Astrocyte (in vitro differentiated cells and primary cell): Measurements from ENCODE around the gene NFILZ. TPM values are rescaled to one million over a fixed set of nuclear protein-coding genes. Genes with fewer than 3 reads are reported as not detected.

ENCODE experiments used
- DNase-seq: peaks from one replicate; pipeline ENCODE4 v3.0.0-alpha.2; 2010; ENCODE audit warnings: low read depth
- FAIRE-seq: peaks from 2 replicates; lab custom pipeline; 2011; peaks lifted over from hg19 to GRCh38; lab: Jason Lieb, UNC
- H2AFZ ChIP-seq: 2 replicates; pipeline ENCODE4 v1.6.0; 2012; ENCODE audit warnings: low read depth, low read length, inconsistent platforms
- H3K27ac ChIP-seq: 2 replicates; pipeline ENCODE4 v1.5.1; 2011; ENCODE audit warnings: low read depth, low read length, inconsistent platforms
- H3K27me3 ChIP-seq: 2 replicates; pipeline ENCODE4 v1.6.0; 2011; ENCODE audit warnings: low read length, inconsistent platforms; ENCODE audit not compliant: insufficient read depth
- H3K36me3 ChIP-seq: 2 replicates; pipeline ENCODE4 v1.5.1; 2011; ENCODE audit warnings: low read length, inconsistent platforms; ENCODE audit not compliant: insufficient read depth
- H3K4me1 ChIP-seq: 2 replicates; pipeline ENCODE4 v1.5.1; 2011; ENCODE audit warnings: low read length, inconsistent platforms; ENCODE audit not compliant: insufficient read depth
- H3K4me2 ChIP-seq: 2 replicates; pipeline ENCODE4 v1.6.0; 2012; ENCODE audit warnings: low read length, inconsistent platforms
- H3K4me3 ChIP-seq: 2 replicates; pipeline ENCODE4 v1.5.1; 2011; ENCODE audit warnings: low read depth, mild to moderate bottlenecking, low read length, inconsistent platforms; ENCODE audit not compliant: insufficient read depth
- H3K79me2 ChIP-seq: 2 replicates; pipeline ENCODE4 v1.6.0; 2012; ENCODE audit warnings: mild to moderate bottlenecking, low read length, inconsistent platforms; ENCODE audit not compliant: insufficient read depth
- H3K9ac ChIP-seq: 2 replicates; pipeline ENCODE4 v1.6.0; 2012; ENCODE audit warnings: mild to moderate bottlenecking, low read length, inconsistent platforms
- H3K9me3 ChIP-seq: 2 replicates; pipeline ENCODE4 v1.5.1; 2012; ENCODE audit warnings: low read depth, mild to moderate bottlenecking, low read length, inconsistent platforms; ENCODE audit not compliant: insufficient read depth
- H4K20me1 ChIP-seq: 2 replicates; pipeline ENCODE4 v1.6.0; 2012; ENCODE audit warnings: low read length, inconsistent platforms; ENCODE audit not compliant: insufficient read depth
- H3K27ac Mint-ChIP-seq: one replicate; pipeline ENCODE4 v1.8.0; 2021; ENCODE audit warnings: mild to moderate bottlenecking, mixed read lengths; ENCODE audit not compliant: unreplicated experiment
- H3K27me3 Mint-ChIP-seq: one replicate; pipeline ENCODE4 v1.8.0; 2021; ENCODE audit warnings: low read depth, mixed read lengths; ENCODE audit not compliant: unreplicated experiment
- H3K36me3 Mint-ChIP-seq: one replicate; pipeline ENCODE4 v1.8.0; 2021; ENCODE audit warnings: low read depth, mixed read lengths; ENCODE audit not compliant: unreplicated experiment
- H3K4me1 Mint-ChIP-seq: one replicate; pipeline ENCODE4 v1.8.0; 2021; ENCODE audit warnings: low read depth, mixed read lengths; ENCODE audit not compliant: unreplicated experiment
- H3K4me3 Mint-ChIP-seq: one replicate; pipeline ENCODE4 v1.8.0; 2021; ENCODE audit warnings: mild to moderate bottlenecking, moderate library complexity, mixed read lengths; ENCODE audit not compliant: unreplicated experiment
- H3K9me3 Mint-ChIP-seq: one replicate; pipeline ENCODE4 v1.8.0; 2021; ENCODE audit warnings: mild to moderate bottlenecking, mixed read lengths; ENCODE audit not compliant: unreplicated experiment
- EZH2 ChIP-seq: IDR thresholded peaks from 2 replicates; pipeline ENCODE4 v1.6.1; 2012; ENCODE audit warnings: mild to moderate bottlenecking, low read length, inconsistent platforms; ENCODE audit not compliant: insufficient read depth
- total RNA-seq: library from RNA; stranded (reverse); gene quantifications from 2 replicates; pipeline ENCODE4 v1.2.1, GENCODE V29; 2021
- TF ChIP-seq, protein P1 (sequence below): IDR thresholded peaks from 2 replicates; pipeline ENCODE4 v1.5.1; 2011; ENCODE audit warnings: low read depth, mild to moderate bottlenecking, inconsistent platforms, low read length, moderate library complexity; ENCODE audit not compliant: insufficient read depth

The NFILZ gene
- total RNA-seq, 1 donor from 2014 or later = not detected

DNA sequence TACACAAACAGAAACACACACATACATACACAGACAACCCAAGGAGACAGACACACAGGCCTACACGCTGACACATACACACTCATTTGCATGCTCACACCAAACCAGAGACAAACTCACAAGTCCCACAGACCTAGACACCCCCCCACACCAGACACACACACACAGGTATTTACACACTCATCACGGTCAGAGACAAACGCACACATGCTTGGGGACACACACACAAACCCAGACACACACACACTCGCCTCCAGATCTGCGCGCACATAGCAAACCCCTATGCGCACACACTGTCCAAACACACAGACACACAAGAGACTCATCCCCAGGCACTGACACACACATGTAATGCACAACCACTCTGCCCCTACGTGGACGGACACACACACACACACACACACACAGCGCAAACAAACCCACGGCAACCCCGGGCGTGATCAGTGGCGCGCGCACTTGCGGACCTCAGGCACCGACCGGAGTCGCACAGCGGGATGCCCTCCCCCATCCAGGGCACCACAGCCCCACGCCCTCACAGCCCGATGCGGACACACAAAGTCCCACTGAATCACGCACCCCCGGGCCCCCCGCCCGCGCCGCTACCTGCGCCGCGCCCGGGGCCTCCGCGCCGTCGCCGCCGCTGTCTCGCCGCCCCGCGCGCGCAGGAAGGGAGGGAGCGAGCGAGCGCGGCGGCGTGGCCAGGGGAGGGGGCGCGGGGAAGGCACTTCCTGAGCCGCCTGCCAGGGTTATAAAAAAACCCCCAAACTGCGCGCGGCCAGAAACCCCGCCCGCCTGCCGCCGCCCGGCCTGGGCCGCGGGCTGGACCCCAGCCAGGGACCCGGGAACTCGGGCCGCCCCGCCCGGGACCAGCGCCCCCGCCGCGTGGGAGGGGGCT, 20.1 kb upstream of the NFILZ start, which contains the start of gene ADAMTS10:
TSS of gene ADAMTS10 (minus strand) at position 675 of the 895 bp plus-strand sequence. CDS start 5,005 bp downstream, outside the sequence.
- Mint-ChIP-seq H3K27ac (peak within 1 kb of the TSS; percentile 68), H3K27me3 (no peaks in the 10 kb centered on the region), H3K4me1 (peaks cover 11% of the 10 kb centered on the region), H3K9me3 (peaks cover 4% of the 10 kb centered on the region), H3K36me3 (peaks cover 21% of the 10 kb centered on the region), H3K4me3 (peak within 1 kb of the TSS; percentile 98)
- Histone ChIP-seq H3K27ac (peak within 1 kb of the TSS; percentile 90), H3K4me2 (peak within 1 kb of the TSS; percentile 100), H3K79me2 (peaks cover 42% of the 10 kb centered on the region), H2AFZ (peak within 1 kb of the TSS; percentile 89), H3K36me3 (no peaks in the 10 kb centered on the region), H3K9ac (peak within 1 kb of the TSS; percentile 99), H3K4me1 (peaks cover 37% of the 10 kb centered on the region), H4K20me1 (peaks cover 33% of the 10 kb centered on the region), H3K4me3 (peak within 1 kb of the TSS; percentile 100), H3K27me3 (no peaks in the 10 kb centered on the region), H3K9me3 (no peaks in the 10 kb centered on the region)
- TF ChIP-seq EZH2 = no peak
- TF ChIP-seq, protein P1, sequence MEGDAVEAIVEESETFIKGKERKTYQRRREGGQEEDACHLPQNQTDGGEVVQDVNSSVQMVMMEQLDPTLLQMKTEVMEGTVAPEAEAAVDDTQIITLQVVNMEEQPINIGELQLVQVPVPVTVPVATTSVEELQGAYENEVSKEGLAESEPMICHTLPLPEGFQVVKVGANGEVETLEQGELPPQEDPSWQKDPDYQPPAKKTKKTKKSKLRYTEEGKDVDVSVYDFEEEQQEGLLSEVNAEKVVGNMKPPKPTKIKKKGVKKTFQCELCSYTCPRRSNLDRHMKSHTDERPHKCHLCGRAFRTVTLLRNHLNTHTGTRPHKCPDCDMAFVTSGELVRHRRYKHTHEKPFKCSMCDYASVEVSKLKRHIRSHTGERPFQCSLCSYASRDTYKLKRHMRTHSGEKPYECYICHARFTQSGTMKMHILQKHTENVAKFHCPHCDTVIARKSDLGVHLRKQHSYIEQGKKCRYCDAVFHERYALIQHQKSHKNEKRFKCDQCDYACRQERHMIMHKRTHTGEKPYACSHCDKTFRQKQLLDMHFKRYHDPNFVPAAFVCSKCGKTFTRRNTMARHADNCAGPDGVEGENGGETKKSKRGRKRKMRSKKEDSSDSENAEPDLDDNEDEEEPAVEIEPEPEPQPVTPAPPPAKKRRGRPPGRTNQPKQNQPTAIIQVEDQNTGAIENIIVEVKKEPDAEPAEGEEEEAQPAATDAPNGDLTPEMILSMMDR = no peak
- FAIRE-seq (no peak), DNase-seq (peak; percentile 66)

DNA sequence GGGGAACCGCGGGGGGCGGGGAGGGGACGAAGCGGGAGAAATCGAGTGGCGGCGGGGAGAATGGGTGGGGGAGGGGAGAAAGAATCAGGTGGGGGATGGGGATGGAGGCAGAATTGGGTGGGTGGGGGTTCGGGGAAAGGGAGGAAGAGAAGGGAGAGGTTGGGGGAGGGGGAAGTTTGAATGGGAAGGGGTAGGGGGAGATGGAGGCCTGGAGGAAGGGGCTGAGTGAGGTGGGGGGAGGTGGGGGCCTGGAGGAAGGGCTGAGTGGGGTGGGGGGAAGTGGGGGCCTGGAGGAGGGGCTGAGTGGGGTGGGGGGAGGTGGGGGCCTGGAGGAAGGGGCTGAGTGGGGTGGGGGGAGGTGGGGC, 19.5 kb upstream of the NFILZ start:
- no peak overlapping the region for H3K27ac Mint-ChIP-seq

More for the DNA sequence above, 19.5 kb upstream of the NFILZ start:
- peak overlapping the region; percentile 100 for H3K4me3 ChIP-seq
- Mint-ChIP-seq H3K36me3 (peaks cover 18% of the 10 kb centered on the region), H3K27me3 (no peaks in the 10 kb centered on the region), H3K4me3 (no peak overlapping the region), H3K9me3 (peaks cover 1% of the 10 kb centered on the region), H3K4me1 (peaks cover 11% of the 10 kb centered on the region)
- peaks cover 29% of the 10 kb centered on the region for H4K20me1 ChIP-seq
- H2AFZ ChIP-seq = no peak overlapping the region
- H3K9me3 ChIP-seq = no peaks in the 10 kb centered on the region
- DNase-seq = no peak
- peak overlapping the region; percentile 90 for H3K27ac ChIP-seq
- peaks cover 40% of the 10 kb centered on the region for H3K4me1 ChIP-seq
- H3K4me2 ChIP-seq = peak overlapping the region; percentile 100
- no peaks in the 10 kb centered on the region for H3K27me3 ChIP-seq
- H3K36me3 ChIP-seq = no peaks in the 10 kb centered on the region
- peak overlapping the region; percentile 99 for H3K9ac ChIP-seq
- TF ChIP-seq, protein P1 = no peak
- TF ChIP-seq EZH2 = no peak
- FAIRE-seq = no peak
- H3K79me2 ChIP-seq = peaks cover 37% of the 10 kb centered on the region
